ENCODE measurements around the gene EDIL3. TPM values are rescaled to one million over a fixed set of nuclear protein-coding genes. Genes with fewer than 3 reads are reported as not detected.

Gene EDIL3
- total and polyA plus RNA-seq, 9 of the 15 experiments (the other 6 are each of a cell fraction or from before 2014, with no cell fraction given): 0.09 TPM; not detected in 8

DNA sequence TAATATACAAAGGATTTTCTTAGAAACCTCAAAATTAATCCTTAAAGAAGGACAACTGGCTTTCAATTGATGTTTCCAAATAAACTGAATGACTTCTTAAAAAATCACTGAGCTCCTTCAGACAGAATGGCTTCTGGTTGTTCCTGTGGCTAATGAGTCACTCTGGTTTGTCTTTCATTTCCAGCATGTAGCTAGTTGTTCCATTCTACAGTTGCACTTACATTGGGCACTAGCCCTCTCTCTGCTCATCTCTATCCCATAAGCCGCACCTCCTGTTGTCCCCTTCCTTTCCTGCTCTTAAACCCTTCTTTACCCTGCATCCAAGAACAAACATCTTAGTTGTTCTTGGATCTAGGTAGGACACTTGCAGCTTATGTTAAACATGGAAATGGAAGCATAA is 428.8 kb downstream of the EDIL3 start (continued):
- no peak for TF ChIP-seq FOXM1 (IDR thresholded peaks at IDR 0.05; ENCODE audit: low read depth)
- no peak for TF ChIP-seq FOXM1 (CRISPR knock-in tag; IDR thresholded peaks at IDR 0.05; ENCODE audit: low read depth)
- no peak for TF ChIP-seq ZNF584 (CRISPR knock-in tag; IDR thresholded peaks at IDR 0.05; ENCODE audit: low read depth)

DNA sequence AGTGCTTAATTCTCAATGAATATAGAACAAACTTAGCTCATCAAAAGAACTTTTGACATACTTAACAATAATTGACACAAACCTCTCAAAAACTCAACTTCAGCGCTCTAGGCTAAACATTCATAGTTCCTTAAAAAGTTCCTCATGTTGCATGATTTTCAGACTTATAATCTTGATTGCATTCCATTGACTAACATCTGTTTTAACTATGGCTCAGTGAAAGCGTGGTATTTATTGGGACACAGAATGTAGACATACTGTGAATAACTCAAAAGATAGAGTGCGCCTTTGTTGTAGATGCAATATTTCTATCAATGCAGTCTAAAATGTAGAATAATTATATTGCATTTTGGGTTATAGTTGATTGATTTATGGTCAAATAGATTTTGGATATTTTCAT is 436.9 kb downstream of the EDIL3 start:
- Histone ChIP-seq H2AFZ (ENCODE audit: low read depth, low read length) (no peak overlapping the region), H3K36me3 (ENCODE audit: control insufficient read depth, insufficient read depth, low read length) (no peaks in the 10 kb centered on the region), H4K20me1 (replicated peaks; ENCODE audit: control insufficient read depth, insufficient read depth, low read length) (no peaks in the 10 kb centered on the region), H3K4me3 (no peak overlapping the region), H3K9me1 (ENCODE audit: control insufficient read depth, insufficient read depth, low read length) (no peaks in the 10 kb centered on the region), H3K4me1 (replicated peaks in 1 of 2; ENCODE audit: control insufficient read depth in 2 of 2, insufficient read depth in 2 of 2, low read length in 2 of 2) (no peaks in the 10 kb centered on the region), H3K9ac (ENCODE audit: insufficient read depth in 1 of 2, low read depth in 2 of 2, low read length in 2 of 2) (no peak overlapping the region), H3K4me2 (ENCODE audit: insufficient read depth, low read length) (no peak overlapping the region), H3K9me3 (replicated peaks; ENCODE audit: control insufficient read depth, insufficient read depth, low read depth, low read length) (no peaks in the 10 kb centered on the region), H3K27ac (ENCODE audit: extremely low read depth, low read depth, low read length) (no peak overlapping the region), H3K79me2 (ENCODE audit: control insufficient read depth, insufficient read depth, low read length) (no peaks in the 10 kb centered on the region), H3K27me3 (ENCODE audit: control insufficient read depth in 2 of 2, insufficient read depth in 2 of 2, low read length in 2 of 2) (no peaks in the 10 kb centered on the region)
- WGBS (ENCODE audit: insufficient coverage, low coverage, missing lambda C conversion rate): 4% methylated on average over 3 of the region's 3 CpGs
- CTCF ChIA-PET (ENCODE audit: low intra/inter-chr PET ratio): no interaction called here
- in situ Hi-C loops (cut with MboI): no loop called here
- ATAC-seq: no peak
- POLR2A ChIA-PET: no interaction called here
- DNase-seq (ENCODE audit: extremely low read depth in 1 of 4, low spot score in 3 of 4): no peak
- BruUV-seq (replicated peaks): no TSS peak
- intact Hi-C loops (cut with micrococcal nuclease): no loop called here
- no peak for FAIRE-seq
- TF ChIP-seq NFIC (IDR thresholded peaks at IDR 0.05) (no peak), HDAC8 (tag; IDR thresholded peaks at IDR 0.05) (no peak), HNRNPL (IDR thresholded peaks at IDR 0.05; ENCODE audit: low read depth, low read length) (no peak), MLX (CRISPR knock-in tag; conservative IDR thresholded peaks at IDR 0.05) (no peak), HIVEP1 (CRISPR knock-in tag; IDR thresholded peaks at IDR 0.05) (no peak), ZNF444 (CRISPR knock-in tag; IDR thresholded peaks at IDR 0.05) (no peak), ZC3H4 (CRISPR knock-in tag; IDR thresholded peaks at IDR 0.05; ENCODE audit: borderline replicate concordance) (no peak), NFXL1 (CRISPR knock-in tag; IDR thresholded peaks at IDR 0.05) (no peak), MAFK (IDR thresholded peaks at IDR 0.05; ENCODE audit: low read length) (no peak), MBD2 (IDR thresholded peaks at IDR 0.05; ENCODE audit: borderline replicate concordance, low read depth) (no peak), SAFB2 (IDR thresholded peaks at IDR 0.05; ENCODE audit: borderline replicate concordance, low read depth, low read length, severe bottlenecking) (no peak)
- TF ChIP-seq, protein P1, sequence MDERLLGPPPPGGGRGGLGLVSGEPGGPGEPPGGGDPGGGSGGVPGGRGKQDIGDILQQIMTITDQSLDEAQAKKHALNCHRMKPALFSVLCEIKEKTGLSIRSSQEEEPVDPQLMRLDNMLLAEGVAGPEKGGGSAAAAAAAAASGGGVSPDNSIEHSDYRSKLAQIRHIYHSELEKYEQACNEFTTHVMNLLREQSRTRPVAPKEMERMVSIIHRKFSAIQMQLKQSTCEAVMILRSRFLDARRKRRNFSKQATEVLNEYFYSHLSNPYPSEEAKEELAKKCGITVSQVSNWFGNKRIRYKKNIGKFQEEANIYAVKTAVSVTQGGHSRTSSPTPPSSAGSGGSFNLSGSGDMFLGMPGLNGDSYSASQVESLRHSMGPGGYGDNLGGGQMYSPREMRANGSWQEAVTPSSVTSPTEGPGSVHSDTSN (CRISPR knock-in tag; IDR thresholded peaks at IDR 0.05; ENCODE audit: low read depth): no peak
- TF ChIP-seq, protein P1 (tag; conservative IDR thresholded peaks at IDR 0.05; ENCODE audit: low read depth): no peak
- TF ChIP-seq, protein P2, sequence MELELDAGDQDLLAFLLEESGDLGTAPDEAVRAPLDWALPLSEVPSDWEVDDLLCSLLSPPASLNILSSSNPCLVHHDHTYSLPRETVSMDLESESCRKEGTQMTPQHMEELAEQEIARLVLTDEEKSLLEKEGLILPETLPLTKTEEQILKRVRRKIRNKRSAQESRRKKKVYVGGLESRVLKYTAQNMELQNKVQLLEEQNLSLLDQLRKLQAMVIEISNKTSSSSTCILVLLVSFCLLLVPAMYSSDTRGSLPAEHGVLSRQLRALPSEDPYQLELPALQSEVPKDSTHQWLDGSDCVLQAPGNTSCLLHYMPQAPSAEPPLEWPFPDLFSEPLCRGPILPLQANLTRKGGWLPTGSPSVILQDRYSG (tag; conservative IDR thresholded peaks at IDR 0.05; ENCODE audit: low read depth): no peak

Measured in K562 (cell line).